SK-N-MC (cell line): ENCODE results near the gene LMO2.

ENCODE experiments used
- EZH2 ChIP-seq: fragments of 200-600 bp; sonication (generic); IDR thresholded peaks from one replicate; pipeline ENCODE4 v1.6.1; 2017; ENCODE audit warnings: antibody characterized with exemption
- FOXP2 ChIP-seq: optimal IDR thresholded peaks from 2 replicates; pipeline ENCODE3; 2011; ENCODE audit warnings: mild to moderate bottlenecking, moderate library complexity; ENCODE audit not compliant: insufficient read depth; ENCODE audit errors: extremely low read length, control extremely low read depth
- POLR2AphosphoS5 ChIP-seq: IDR thresholded peaks from 2 replicates; pipeline ENCODE4 v1.6.1; 2012; ENCODE audit warnings: mild to moderate bottlenecking, low read depth, low read length, borderline replicate concordance

GRCh38 chr11:33896911-33897310 is 5.0 kb upstream of the LMO2 start:
- TF ChIP-seq POLR2AphosphoS5 (no peak), EZH2 (no peak), FOXP2 (no peak)
